HepG2 (cell line): ENCODE measurements around the gene GINS2. TPM values are rescaled to one million over a fixed set of nuclear protein-coding genes. Genes with fewer than 3 reads are reported as not detected.

ENCODE experiments used
- ATAC-seq: fragments of 200-7000 bp; cut with Tn5 transposase; 3 replicates; pipeline ENCODE4 v1.9.1; 2020; ENCODE audit warnings: mild to moderate bottlenecking, moderate library complexity
- BruUV-seq: library from RNA; stranded (reverse); fragments of 400-500 nt; replicated peaks from 2 replicates; lab custom pipeline; 2021; lab: Mats Ljungman, UMichigan
- CTCF ChIA-PET: fragments of 300-600 bp; formaldehyde crosslinking; extraction: SDS; loops from one replicate; lab custom pipeline; 2021; ENCODE audit warnings: low total read pairs, inconsistent platforms, low intra/inter-chr PET ratio; lab: Yijun Ruan, JAX
- POLR2A ChIA-PET: fragments of 350-600 bp; sonication (Branson Sonifier 250); formaldehyde crosslinking; loops from one replicate; lab custom pipeline; 2020; ENCODE audit warnings: antibody characterized with exemption, inconsistent platforms; lab: Yijun Ruan, JAX
- DNase-seq: peaks from one replicate; pipeline ENCODE4 v3.0.0-alpha.2; 2015; ENCODE audit warnings: low spot score
- FAIRE-seq: peaks from 3 replicates; lab custom pipeline; 2011; peaks lifted over from hg19 to GRCh38; lab: Jason Lieb, UNC
- H2AFZ ChIP-seq: one replicate; pipeline ENCODE4 v1.6.1; 2011; ENCODE audit warnings: low read length, inconsistent platforms
- H3K27ac ChIP-seq: fragments of 300-600 bp; 3 replicates; pipeline ENCODE4 v1.8.0; 2011; ENCODE audit warnings: mixed run types, mild to moderate bottlenecking, mixed read lengths, low read length, inconsistent platforms; ENCODE audit not compliant: insufficient read depth; ENCODE audit errors: extremely low read length
- H3K27me3 ChIP-seq, 2 experiments: fragments of 200-600 bp in 1 of 2; 2 replicates in 1 of 2; 3 replicates in 1 of 2; pipeline versions ENCODE4 v1.6.0 to v1.8.0; 2011; ENCODE audit warnings: low read length in 2 of 2, mild to moderate bottlenecking in 2 of 2, moderate library complexity in 2 of 2, inconsistent platforms in 1 of 2; ENCODE audit not compliant: insufficient read depth in 2 of 2, control insufficient read depth in 1 of 2
- H3K36me3 ChIP-seq, 2 experiments: fragments of 200-600 bp in 1 of 2; replicated peaks in 1 of 2; 2 replicates in 1 of 2; 3 replicates in 1 of 2; pipeline versions ENCODE4 v1.5.1 to v1.8.0; 2011; ENCODE audit warnings: low read length in 2 of 2, inconsistent platforms in 1 of 2; ENCODE audit not compliant: insufficient read depth in 2 of 2, control insufficient read depth in 1 of 2
- H3K4me1 ChIP-seq: 2 replicates; pipeline ENCODE4 v1.5.1; 2012; ENCODE audit warnings: low read length, inconsistent platforms; ENCODE audit not compliant: insufficient read depth
- H3K4me2 ChIP-seq: 2 replicates; pipeline ENCODE4 v1.6.0; 2011; ENCODE audit warnings: low read depth, low read length, inconsistent platforms
- H3K4me3 ChIP-seq, 3 experiments: fragments of 200-600 bp in 1 of 3; sonication (generic), shearing (Covaris generic) in 1 of 3; replicated peaks in 1 of 3; 2 replicates each; pipeline ENCODE4 v1.5.1; 2011 to 2016; ENCODE audit warnings: low read length in 3 of 3, inconsistent platforms in 2 of 3, low read depth in 2 of 3, mild to moderate bottlenecking in 2 of 3, control low read depth in 1 of 3, mixed read lengths in 1 of 3; ENCODE audit not compliant: insufficient read depth in 1 of 3
- H3K79me2 ChIP-seq: one replicate; pipeline ENCODE4 v1.6.1; 2011; ENCODE audit warnings: low read length, inconsistent platforms; ENCODE audit not compliant: insufficient read depth
- H3K9ac ChIP-seq: 2 replicates; pipeline ENCODE4 v1.6.0; 2011; ENCODE audit warnings: mild to moderate bottlenecking, low read depth, low read length, inconsistent platforms; ENCODE audit not compliant: insufficient read depth
- H3K9me3 ChIP-seq: 2 replicates; pipeline ENCODE4 v1.5.1; 2012; ENCODE audit warnings: mild to moderate bottlenecking, low read length
- H4K20me1 ChIP-seq: 2 replicates; pipeline ENCODE4 v1.6.0; 2011; ENCODE audit warnings: inconsistent platforms, mild to moderate bottlenecking, low read length, moderate library complexity; ENCODE audit not compliant: insufficient read depth
- MBD4 ChIP-seq: IDR thresholded peaks from 2 replicates; pipeline ENCODE4 v1.6.1; 2012; ENCODE audit warnings: low read length, inconsistent platforms, borderline replicate concordance
- STAG1 ChIP-seq: sonication (generic); formaldehyde crosslinking; IDR thresholded peaks from 2 replicates; pipeline ENCODE4 v1.4.0; 2020; ENCODE audit warnings: missing genetic modification reagents
- ZNF629 ChIP-seq: sonication (generic); formaldehyde crosslinking; conservative IDR thresholded peaks from 2 replicates; pipeline ENCODE4 v1.5.0; 2020; ENCODE audit warnings: missing genetic modification reagents
- WGBS: methylation state at CpG from one replicate; pipeline ENCODE4 v1.1.6; 2017; ENCODE audit warnings: low lambda C conversion rate; 5-methylcytosine and 5-hydroxymethylcytosine counted together
- in situ Hi-C: cut with HindIII; loops from 2 replicates; pipeline ENCODE4 v1.10.0; 2017; ENCODE audit warnings: low pct_unique_long_range_greater_than_20kb; ENCODE audit not compliant: extremely low pct_ligation_motif_present
- intact Hi-C: fragments of 100-400 bp; cut with micrococcal nuclease; formaldehyde crosslinking; loops from one replicate; pipeline ENCODE4 v1.10.0; 2022; ENCODE audit not compliant: unreplicated experiment
- polyA plus RNA-seq, 8 experiments: library from polyadenylated mRNA; depleted of rRNA in 3 of 8; stranded (reverse) in 7 of 8; unstranded in 1 of 8; fragments of >200 nt; fragmentation: Illumina TruSeq in 4 of 8; extraction: Trizol in 4 of 8; gene quantifications; 2 replicates each; pipeline versions ENCODE4 v1.2.1 to v1.2.3, GENCODE V29; 2011 to 2016; ENCODE audit warnings: low read depth in 4 of 8, missing spikeins in 1 of 8, mixed read lengths in 1 of 8; ENCODE audit not compliant: insufficient read depth in 1 of 8
- total RNA-seq, 5 experiments: library from RNA; depleted of rRNA; stranded (reverse); fragments of >200 nt; fragmentation: Illumina TruSeq; extraction: Trizol; gene quantifications; 2 replicates each; pipeline ENCODE4 v1.2.3, GENCODE V29; 2016; ENCODE audit warnings: low read depth in 1 of 5
- TF ChIP-seq, protein P1 (sequence below): fragments of 450-650 bp; IDR thresholded peaks from 2 replicates; pipeline ENCODE4 v1.6.1; 2016
- TF ChIP-seq, protein P2 (sequence below): sonication (generic); formaldehyde crosslinking; IDR thresholded peaks from 2 replicates; pipeline ENCODE4 v1.5.0; 2020; ENCODE audit warnings: mild to moderate bottlenecking, missing genetic modification reagents, moderate library complexity

Gene GINS2
- total and polyA plus RNA-seq, 2 of the 13 experiments (the other 11 are each of a cell fraction or from before 2014, with no cell fraction given) = 10.6 to 48.3 TPM

DNA sequence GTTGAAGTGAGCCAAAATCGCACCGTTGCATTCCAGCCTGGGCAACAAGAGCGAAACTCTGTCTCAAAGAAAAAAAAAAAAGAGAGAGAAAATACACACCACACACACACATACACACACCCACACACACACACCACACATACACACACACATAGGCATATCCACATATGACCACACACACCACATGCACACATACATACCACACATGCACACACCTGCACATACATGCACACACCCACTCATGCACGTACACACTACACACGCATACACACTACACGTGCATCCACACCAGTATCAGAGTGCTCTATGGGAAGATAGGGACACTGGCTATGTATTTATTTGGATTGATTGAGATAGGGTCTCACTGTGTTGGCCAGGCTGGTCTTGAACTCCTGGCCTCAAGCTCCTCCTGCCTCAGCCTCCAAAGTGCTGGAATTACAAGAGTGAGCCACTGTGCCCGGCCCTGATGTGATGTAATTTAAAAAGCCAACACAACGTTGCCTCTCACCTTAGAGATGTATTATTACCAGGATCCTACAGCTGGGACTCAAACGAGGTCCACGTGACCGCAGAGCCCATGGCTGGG is 17.8 kb upstream of the GINS2 start:
- BruUV-seq = no TSS peak
- CTCF ChIA-PET = no interaction called here
- POLR2A ChIA-PET = no interaction called here
- H3K4me3 ChIP-seq = no peak overlapping the region
- peaks cover 4 to 20% of the 10 kb centered on the region in 2 experiments; a peak in 4 of 5 replicates for H3K27me3 ChIP-seq
- H4K20me1 ChIP-seq = no peaks in the 10 kb centered on the region
- no peak for TF ChIP-seq ZNF629 (CRISPR knock-in tag)
- TF ChIP-seq, protein P1, sequence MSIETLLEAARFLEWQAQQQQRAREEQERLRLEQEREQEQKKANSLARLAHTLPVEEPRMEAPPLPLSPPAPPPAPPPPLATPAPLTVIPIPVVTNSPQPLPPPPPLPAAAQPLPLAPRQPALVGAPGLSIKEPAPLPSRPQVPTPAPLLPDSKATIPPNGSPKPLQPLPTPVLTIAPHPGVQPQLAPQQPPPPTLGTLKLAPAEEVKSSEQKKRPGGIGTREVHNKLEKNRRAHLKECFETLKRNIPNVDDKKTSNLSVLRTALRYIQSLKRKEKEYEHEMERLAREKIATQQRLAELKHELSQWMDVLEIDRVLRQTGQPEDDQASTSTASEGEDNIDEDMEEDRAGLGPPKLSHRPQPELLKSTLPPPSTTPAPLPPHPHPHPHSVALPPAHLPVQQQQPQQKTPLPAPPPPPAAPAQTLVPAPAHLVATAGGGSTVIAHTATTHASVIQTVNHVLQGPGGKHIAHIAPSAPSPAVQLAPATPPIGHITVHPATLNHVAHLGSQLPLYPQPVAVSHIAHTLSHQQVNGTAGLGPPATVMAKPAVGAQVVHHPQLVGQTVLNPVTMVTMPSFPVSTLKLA = peak; percentile 84
- intact Hi-C loops = no loop called here
- in situ Hi-C loops = no loop called here
- no peak overlapping the region for H3K27ac ChIP-seq
- no peak overlapping the region for H3K9ac ChIP-seq
- no peak for ATAC-seq
- no peaks in the 10 kb centered on the region; the same call in 1 of the 2 replicates for H3K9me3 ChIP-seq
- no peak overlapping the region for H3K4me2 ChIP-seq
- H3K4me1 ChIP-seq = no peaks in the 10 kb centered on the region
- WGBS = 76% methylated on average over 11 of the region's 11 CpGs
- H2AFZ ChIP-seq = no peak overlapping the region
- H3K79me2 ChIP-seq = no peaks in the 10 kb centered on the region
- DNase-seq = no peak
- H3K36me3 ChIP-seq = no peaks in the 10 kb centered on the region
- FAIRE-seq = peak; percentile 46

- in situ Hi-C loops (no loop called here), intact Hi-C loops (no loop called here)
- FAIRE-seq = no peak
- Histone ChIP-seq H3K4me1 (no peaks in the 10 kb centered on the region), H3K9me3 (no peaks in the 10 kb centered on the region), H4K20me1 (no peaks in the 10 kb centered on the region), H3K4me2 (no peak overlapping the region), H3K4me3 (no peak overlapping the region), H3K27me3 (peaks cover 3 to 20% of the 10 kb centered on the region in 2 experiments; a peak in 4 of 5 replicates), H3K36me3 (no peaks in the 10 kb centered on the region), H3K9ac (no peak overlapping the region), H3K79me2 (no peaks in the 10 kb centered on the region), H2AFZ (no peak overlapping the region), H3K27ac (no peak overlapping the region)
- ChIA-PET POLR2A (no interaction called here), CTCF (no interaction called here)
- no peak for TF ChIP-seq MBD4
- TF ChIP-seq STAG1 (CRISPR knock-in tag) = peak; percentile 38
- TF ChIP-seq, protein P2, sequence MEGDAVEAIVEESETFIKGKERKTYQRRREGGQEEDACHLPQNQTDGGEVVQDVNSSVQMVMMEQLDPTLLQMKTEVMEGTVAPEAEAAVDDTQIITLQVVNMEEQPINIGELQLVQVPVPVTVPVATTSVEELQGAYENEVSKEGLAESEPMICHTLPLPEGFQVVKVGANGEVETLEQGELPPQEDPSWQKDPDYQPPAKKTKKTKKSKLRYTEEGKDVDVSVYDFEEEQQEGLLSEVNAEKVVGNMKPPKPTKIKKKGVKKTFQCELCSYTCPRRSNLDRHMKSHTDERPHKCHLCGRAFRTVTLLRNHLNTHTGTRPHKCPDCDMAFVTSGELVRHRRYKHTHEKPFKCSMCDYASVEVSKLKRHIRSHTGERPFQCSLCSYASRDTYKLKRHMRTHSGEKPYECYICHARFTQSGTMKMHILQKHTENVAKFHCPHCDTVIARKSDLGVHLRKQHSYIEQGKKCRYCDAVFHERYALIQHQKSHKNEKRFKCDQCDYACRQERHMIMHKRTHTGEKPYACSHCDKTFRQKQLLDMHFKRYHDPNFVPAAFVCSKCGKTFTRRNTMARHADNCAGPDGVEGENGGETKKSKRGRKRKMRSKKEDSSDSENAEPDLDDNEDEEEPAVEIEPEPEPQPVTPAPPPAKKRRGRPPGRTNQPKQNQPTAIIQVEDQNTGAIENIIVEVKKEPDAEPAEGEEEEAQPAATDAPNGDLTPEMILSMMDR (CRISPR knock-in tag) = peak; percentile 43
- TF ChIP-seq, protein P1 = peak; percentile 94
- peak; percentile 41 for ATAC-seq
- WGBS = 56% methylated on average over 8 of the region's 20 CpGs
- BruUV-seq = no TSS peak
- no peak for DNase-seq
Observed at GRCh38 chr16:85704900-85705846, 16.4 kb upstream of the GINS2 start.
